Activated naive CD8-positive, alpha-beta T cell treated with anti-CD3 and anti-CD28 coated beads, Interleukin-2, amount 10 ng/mL, durations not matched to agents 7 days and 5 days (primary cell): ENCODE measurements around the gene MCU. TPM values are rescaled to one million over a fixed set of nuclear protein-coding genes. Genes with fewer than 3 reads are reported as not detected.

Experiments used
- microRNA-seq: library from miRNA; unstranded; fragments of <30 nt; microRNA quantifications from one replicate; pipeline ENCODE4 v1.2.0, GENCODE V29; 2022
- total RNA-seq, 2 experiments: library from RNA; stranded (reverse); gene quantifications; one replicate each; pipeline ENCODE4 v1.2.3, GENCODE V29; 2021

MCU gene
- total RNA-seq, 2 experiments from 2014 or later, result 12.2 to 14.3 TPM

Small RNAs within 50 kb of the gene (microRNA-seq; reads per million reads assigned to microRNA genes)
- not detected for gene MIR4676

Other genes with a start within 250 kb of the MCU start
- gene MICU1, start 66.1 kb upstream of the MCU start, total RNA-seq, result 10 to 100 TPM; 24.6 to 30.0 TPM
- gene OIT3, start 201.6 kb downstream of the MCU start, total RNA-seq, result not detected